Neural cell (in vitro differentiated cells): Measurements from ENCODE around the gene SLC25A24. TPM values are rescaled to one million over a fixed set of nuclear protein-coding genes. Genes with fewer than 3 reads are reported as not detected.

ENCODE experiments used
- H2AFZ ChIP-seq: fragments of 200-600, 300-800 bp; sonication (generic), shearing (Covaris generic); 2 replicates; pipeline ENCODE4 v1.6.0; 2014; ENCODE audit warnings: low read depth, mild to moderate bottlenecking, antibody characterized with exemption, low read length, moderate library complexity
- H3F3A ChIP-seq: fragments of 200-600 bp; shearing (Covaris generic); 2 replicates; pipeline ENCODE4 v1.6.1; 2016; ENCODE audit warnings: mild to moderate bottlenecking, moderate library complexity, mixed read lengths, antibody characterized with exemption, low read length; ENCODE audit not compliant: insufficient read depth, poor library complexity, severe bottlenecking
- H3K27ac ChIP-seq: fragments of 200-600, 300-800 bp; sonication (generic), shearing (Covaris generic); 2 replicates; pipeline ENCODE4 v1.5.1; 2014; ENCODE audit warnings: mild to moderate bottlenecking, low read length, moderate library complexity
- H3K27me3 ChIP-seq: fragments of 300-800, 200-600 bp; sonication (generic), shearing (Covaris generic); 2 replicates; pipeline ENCODE4 v1.6.0; 2014; ENCODE audit warnings: mild to moderate bottlenecking, low read depth, low read length, moderate library complexity; ENCODE audit not compliant: insufficient read depth
- H3K36me3 ChIP-seq: fragments of 300-800, 200-600 bp; sonication (generic), shearing (Covaris generic); 2 replicates; pipeline ENCODE4 v1.5.1; 2014; ENCODE audit warnings: mild to moderate bottlenecking, antibody characterized with exemption, low read length, moderate library complexity; ENCODE audit not compliant: insufficient read depth
- H3K4me2 ChIP-seq: fragments of 300-800, 200-600 bp; sonication (generic), shearing (Covaris generic); 2 replicates; pipeline ENCODE4 v1.6.0; 2014; ENCODE audit warnings: mild to moderate bottlenecking, low read length
- H3K4me3 ChIP-seq: fragments of 300-800, 200-600 bp; sonication (generic), shearing (Covaris generic); 2 replicates; pipeline ENCODE4 v1.5.1; 2014; ENCODE audit warnings: mild to moderate bottlenecking, low read length, moderate library complexity
- H3K79me2 ChIP-seq: fragments of 200-600 bp; shearing (Covaris generic); replicated peaks from 2 replicates; pipeline ENCODE4 v1.6.0; 2014; ENCODE audit warnings: mild to moderate bottlenecking, low read length, moderate library complexity; ENCODE audit not compliant: insufficient read depth
- H3K9ac ChIP-seq: fragments of 300-800, 200-600 bp; sonication (generic), shearing (Covaris generic); 2 replicates; pipeline ENCODE4 v1.6.1; 2016; ENCODE audit warnings: mild to moderate bottlenecking, low read length, mixed read lengths
- H3K9me2 ChIP-seq: fragments of 200-600 bp; shearing (Covaris generic); 2 replicates; pipeline ENCODE4 v1.6.1; 2016; ENCODE audit warnings: mild to moderate bottlenecking, low read length, mixed read lengths; ENCODE audit not compliant: insufficient read depth
- H3K9me3 ChIP-seq: fragments of 200-600, 300-800 bp; sonication (generic), shearing (Covaris generic); 2 replicates; pipeline ENCODE4 v1.6.1; 2016; ENCODE audit warnings: mild to moderate bottlenecking, mixed run types, low read length, moderate library complexity, mixed read lengths
- H4K20me1 ChIP-seq: fragments of 200-600 bp; shearing (Covaris generic); 2 replicates; pipeline ENCODE4 v1.6.1; 2016; ENCODE audit warnings: mild to moderate bottlenecking, mixed run types; ENCODE audit not compliant: insufficient read depth
- EP300 ChIP-seq: fragments of 450-650 bp; conservative IDR thresholded peaks from 2 replicates; pipeline ENCODE4 v1.6.1; 2014; ENCODE audit warnings: antibody characterized with exemption, mild to moderate bottlenecking, moderate library complexity; ENCODE audit not compliant: poor library complexity, severe bottlenecking
- EZH2 ChIP-seq: fragments of 200-600, 300-800 bp; shearing (Covaris generic), sonication (generic); IDR thresholded peaks from 2 replicates; pipeline ENCODE4 v1.6.1; 2014; ENCODE audit warnings: antibody characterized with exemption, low read length, borderline replicate concordance, mild to moderate bottlenecking; ENCODE audit not compliant: insufficient read depth, poor library complexity, severe bottlenecking
- MXI1 ChIP-seq: fragments of 450-650 bp; conservative IDR thresholded peaks from 2 replicates; pipeline ENCODE4 v1.6.1; 2014; ENCODE audit warnings: antibody characterized with exemption, mild to moderate bottlenecking; ENCODE audit not compliant: poor library complexity, severe bottlenecking
- POLR2AphosphoS5 ChIP-seq: IDR thresholded peaks from 2 replicates; pipeline ENCODE4 v1.6.1; 2012
- RAD21 ChIP-seq: fragments of 450-650 bp; conservative IDR thresholded peaks from 2 replicates; pipeline ENCODE4 v1.6.1; 2014; ENCODE audit warnings: antibody characterized with exemption, mild to moderate bottlenecking, moderate library complexity
- SMC3 ChIP-seq: fragments of 450-650 bp; conservative IDR thresholded peaks from 2 replicates; pipeline ENCODE4 v1.6.1; 2014; ENCODE audit warnings: antibody characterized with exemption, mild to moderate bottlenecking, moderate library complexity; ENCODE audit not compliant: poor library complexity
- TAF1 ChIP-seq: IDR thresholded peaks from 2 replicates; pipeline ENCODE4 v1.6.1; 2012; ENCODE audit warnings: low read depth
- polyA plus RNA-seq: library from polyadenylated mRNA; depleted of rRNA; stranded (reverse); fragments of >200 nt; gene quantifications from 2 replicates; pipeline ENCODE4 v1.2.3, GENCODE V29; 2014
- TF ChIP-seq, protein P1 (sequence below): IDR thresholded peaks from 2 replicates; pipeline ENCODE4 v1.6.1; 2012; ENCODE audit warnings: borderline replicate concordance
- TF ChIP-seq, protein P2 (sequence below): fragments of 450-650 bp; IDR thresholded peaks from 2 replicates; pipeline ENCODE4 v1.5.1; 2014; ENCODE audit warnings: antibody characterized with exemption, mild to moderate bottlenecking, moderate library complexity; ENCODE audit not compliant: poor library complexity, severe bottlenecking

The SLC25A24 gene
- polyA plus RNA-seq, 1 donor from 2014 or later = 25.5 TPM

DNA sequence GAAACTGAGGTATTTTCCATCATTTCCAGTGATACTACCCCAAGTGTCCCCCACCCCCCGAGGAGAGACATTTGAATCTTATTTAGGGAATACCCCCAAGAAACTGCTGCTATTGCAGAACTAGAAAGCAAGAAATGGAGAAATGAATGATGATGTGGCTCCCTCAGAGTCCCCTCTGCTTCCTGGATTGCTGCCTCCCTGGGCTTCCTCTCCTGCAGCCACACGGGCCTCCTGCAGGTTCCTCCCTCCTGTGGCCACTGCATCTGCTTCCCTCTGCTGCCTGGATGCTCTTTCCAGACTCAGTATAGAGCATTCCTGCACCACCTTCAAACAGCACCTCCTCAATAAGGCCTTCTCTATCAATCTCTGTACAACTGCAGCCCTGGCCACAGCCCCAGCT is 69.3 kb downstream of the SLC25A24 start:
- Histone ChIP-seq H3K4me2 (no peak overlapping the region), H3K9me2 (no peaks in the 10 kb centered on the region), H3K9ac (no peak overlapping the region), H3F3A (no peaks in the 10 kb centered on the region), H3K4me3 (no peak overlapping the region), H3K9me3 (peaks cover 6% of the 10 kb centered on the region), H2AFZ (no peak overlapping the region), H4K20me1 (no peaks in the 10 kb centered on the region), H3K27ac (no peak overlapping the region), H3K27me3 (no peaks in the 10 kb centered on the region), H3K79me2 (no peaks in the 10 kb centered on the region), H3K36me3 (peaks cover 9% of the 10 kb centered on the region)
- TF ChIP-seq SMC3 (no peak), TAF1 (no peak), EP300 (no peak), MXI1 (no peak), EZH2 (no peak), POLR2AphosphoS5 (no peak), RAD21 (no peak)
- TF ChIP-seq, protein P1, sequence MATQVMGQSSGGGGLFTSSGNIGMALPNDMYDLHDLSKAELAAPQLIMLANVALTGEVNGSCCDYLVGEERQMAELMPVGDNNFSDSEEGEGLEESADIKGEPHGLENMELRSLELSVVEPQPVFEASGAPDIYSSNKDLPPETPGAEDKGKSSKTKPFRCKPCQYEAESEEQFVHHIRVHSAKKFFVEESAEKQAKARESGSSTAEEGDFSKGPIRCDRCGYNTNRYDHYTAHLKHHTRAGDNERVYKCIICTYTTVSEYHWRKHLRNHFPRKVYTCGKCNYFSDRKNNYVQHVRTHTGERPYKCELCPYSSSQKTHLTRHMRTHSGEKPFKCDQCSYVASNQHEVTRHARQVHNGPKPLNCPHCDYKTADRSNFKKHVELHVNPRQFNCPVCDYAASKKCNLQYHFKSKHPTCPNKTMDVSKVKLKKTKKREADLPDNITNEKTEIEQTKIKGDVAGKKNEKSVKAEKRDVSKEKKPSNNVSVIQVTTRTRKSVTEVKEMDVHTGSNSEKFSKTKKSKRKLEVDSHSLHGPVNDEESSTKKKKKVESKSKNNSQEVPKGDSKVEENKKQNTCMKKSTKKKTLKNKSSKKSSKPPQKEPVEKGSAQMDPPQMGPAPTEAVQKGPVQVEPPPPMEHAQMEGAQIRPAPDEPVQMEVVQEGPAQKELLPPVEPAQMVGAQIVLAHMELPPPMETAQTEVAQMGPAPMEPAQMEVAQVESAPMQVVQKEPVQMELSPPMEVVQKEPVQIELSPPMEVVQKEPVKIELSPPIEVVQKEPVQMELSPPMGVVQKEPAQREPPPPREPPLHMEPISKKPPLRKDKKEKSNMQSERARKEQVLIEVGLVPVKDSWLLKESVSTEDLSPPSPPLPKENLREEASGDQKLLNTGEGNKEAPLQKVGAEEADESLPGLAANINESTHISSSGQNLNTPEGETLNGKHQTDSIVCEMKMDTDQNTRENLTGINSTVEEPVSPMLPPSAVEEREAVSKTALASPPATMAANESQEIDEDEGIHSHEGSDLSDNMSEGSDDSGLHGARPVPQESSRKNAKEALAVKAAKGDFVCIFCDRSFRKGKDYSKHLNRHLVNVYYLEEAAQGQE = no peak
- TF ChIP-seq, protein P2, sequence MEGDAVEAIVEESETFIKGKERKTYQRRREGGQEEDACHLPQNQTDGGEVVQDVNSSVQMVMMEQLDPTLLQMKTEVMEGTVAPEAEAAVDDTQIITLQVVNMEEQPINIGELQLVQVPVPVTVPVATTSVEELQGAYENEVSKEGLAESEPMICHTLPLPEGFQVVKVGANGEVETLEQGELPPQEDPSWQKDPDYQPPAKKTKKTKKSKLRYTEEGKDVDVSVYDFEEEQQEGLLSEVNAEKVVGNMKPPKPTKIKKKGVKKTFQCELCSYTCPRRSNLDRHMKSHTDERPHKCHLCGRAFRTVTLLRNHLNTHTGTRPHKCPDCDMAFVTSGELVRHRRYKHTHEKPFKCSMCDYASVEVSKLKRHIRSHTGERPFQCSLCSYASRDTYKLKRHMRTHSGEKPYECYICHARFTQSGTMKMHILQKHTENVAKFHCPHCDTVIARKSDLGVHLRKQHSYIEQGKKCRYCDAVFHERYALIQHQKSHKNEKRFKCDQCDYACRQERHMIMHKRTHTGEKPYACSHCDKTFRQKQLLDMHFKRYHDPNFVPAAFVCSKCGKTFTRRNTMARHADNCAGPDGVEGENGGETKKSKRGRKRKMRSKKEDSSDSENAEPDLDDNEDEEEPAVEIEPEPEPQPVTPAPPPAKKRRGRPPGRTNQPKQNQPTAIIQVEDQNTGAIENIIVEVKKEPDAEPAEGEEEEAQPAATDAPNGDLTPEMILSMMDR = no peak

DNA sequence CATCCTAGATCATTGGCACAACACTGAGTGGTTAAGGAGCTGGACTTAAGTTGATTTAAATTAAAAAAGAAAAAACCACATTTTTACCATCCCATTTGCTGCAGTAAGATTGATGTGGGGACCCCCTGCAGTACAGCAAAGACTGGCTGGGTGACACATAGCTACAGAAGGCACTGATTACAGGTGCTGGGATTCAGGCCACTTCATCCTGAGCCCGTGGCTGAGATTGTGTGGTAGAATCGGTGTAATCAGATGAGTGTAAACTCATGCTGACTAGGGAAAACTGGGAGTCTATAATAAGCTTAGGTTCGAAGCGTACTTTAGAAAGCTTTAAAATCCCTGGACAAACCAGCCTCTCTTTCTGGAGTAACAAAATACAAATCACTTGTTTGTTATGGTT is 70.1 kb downstream of the SLC25A24 start:
- Histone ChIP-seq H3K9me2 (no peaks in the 10 kb centered on the region), H3K9ac (no peak overlapping the region), H3K27ac (no peak overlapping the region), H3K36me3 (peaks cover 9% of the 10 kb centered on the region), H3K4me3 (no peak overlapping the region), H3K79me2 (no peaks in the 10 kb centered on the region), H3K4me2 (no peak overlapping the region), H3K27me3 (no peaks in the 10 kb centered on the region), H2AFZ (no peak overlapping the region), H3F3A (no peaks in the 10 kb centered on the region), H3K9me3 (peaks cover 6% of the 10 kb centered on the region), H4K20me1 (no peaks in the 10 kb centered on the region)
- TF ChIP-seq, protein P1 = no peak
- TF ChIP-seq SMC3 = no peak
